Measurements from ENCODE around the gene KRT82.
"Not testable (repeated sequence)": the region's sequence is repeated elsewhere in the genome, so short reads cannot be mapped to it uniquely, and the experiment has no call there.

KRT82 gene

GRCh38 chr12:52405922-52406385, at the start of gene KRT82:
KRT82 (minus strand) TSS chr12:52406335; CDS start chr12:52406277, 58 bp downstream.
- no peak for DNase-seq

- DNase-seq: peak; percentile 7
These were observed 49.7 kb upstream of the KRT82 start for GRCh38 chr12:52455821-52456220.

- DNase-seq: peak; percentile 7
These were observed 48.5 kb upstream of the KRT82 start for GRCh38 chr12:52454411-52455201.

GRCh38 chr12:52452101-52452500, 46.0 kb upstream of the KRT82 start, which contains the start of gene KRT6B:
KRT6B (minus strand) TSS chr12:52452146; CDS start chr12:52452078, 68 bp downstream.
- DNase-seq: no peak

GRCh38 chr12:52448228-52448627, 42.1 kb upstream of the KRT82 start:
- DNase-seq: no peak

- DNase-seq: not testable (repeated sequence)
These were observed 41.1 kb upstream of the KRT82 start for GRCh38 chr12:52447196-52447595.

- no peak for DNase-seq
These were observed 40.4 kb upstream of the KRT82 start for GRCh38 chr12:52446367-52447045.

- no peak for DNase-seq
These were observed 39.7 kb upstream of the KRT82 start for GRCh38 chr12:52445876-52446275.

GRCh38 chr12:52444647-52445595, 38.8 kb upstream of the KRT82 start:
- no peak for DNase-seq

- no peak for DNase-seq
These were observed 37.8 kb upstream of the KRT82 start for GRCh38 chr12:52443966-52444365.

GRCh38 chr12:52442600-52443061, 36.5 kb upstream of the KRT82 start:
- no peak for DNase-seq

GRCh38 chr12:52441320-52441911, 35.3 kb upstream of the KRT82 start:
- DNase-seq: no peak

- no peak for DNase-seq
These were observed 34.7 kb upstream of the KRT82 start for GRCh38 chr12:52440821-52441319.

- DNase-seq: no peak
These were observed 33.7 kb upstream of the KRT82 start for GRCh38 chr12:52439845-52440244.

GRCh38 chr12:52439420-52439819, 33.3 kb upstream of the KRT82 start:
- DNase-seq: no peak

- DNase-seq: no peak
These were observed 32.5 kb upstream of the KRT82 start for GRCh38 chr12:52438305-52439301.

- DNase-seq: no peak
These were observed 31.4 kb upstream of the KRT82 start for GRCh38 chr12:52437508-52437907.

GRCh38 chr12:52436828-52437474, 30.8 kb upstream of the KRT82 start:
- no peak for DNase-seq

GRCh38 chr12:52436000-52436827, 30.1 kb upstream of the KRT82 start:
- DNase-seq: no peak

GRCh38 chr12:52435659-52435999, 29.5 kb upstream of the KRT82 start:
- DNase-seq: no peak

All from activated CD4-positive, alpha-beta T cell treated with anti-CD3 and anti-CD28 coated beads, Interleukin-2, amount 50 U/mL, for 16 hours (primary cell).